Mesenteric fat pad (tissue), 1 donor: ENCODE results near the gene RNF150. TPM values are rescaled to one million over a fixed set of nuclear protein-coding genes. Genes with fewer than 3 reads are reported as not detected.
"Not testable (repeated sequence)": the region's sequence is repeated elsewhere in the genome, so short reads cannot be mapped to it uniquely, and the experiment has no call there.

Source experiments
- DNase-seq: peaks from one replicate; pipeline ENCODE4 v3.0.0-alpha.2; 2020; ENCODE audit warnings: low spot score
- long read RNA-seq: library from polyadenylated mRNA; unstranded; transcript quantifications from one replicate; pipeline ENCODE4 v2.0.0, GENCODE V29; 2020
- total RNA-seq: library from RNA; stranded (reverse); fragmentation: NEBNext Ultra II Directional; extraction: Animal tissue kit (Norgen Biotek cat#: 25700); gene quantifications from one replicate; pipeline ENCODE4 v1.2.1, GENCODE V29; 2021
- donor health status: DM: yes; HTN: yes; CAD: no.

RNF150 gene
- total RNA-seq = 17.4 TPM
- long read RNA-seq, partial matches to known transcripts = 0 of 9 reads
- long read RNA-seq, other reads (novel, unspliced or antisense) = 9 of 9 reads

GRCh38 chr4:141133146-141133998 is at the start of gene RNF150:
TSS of gene RNF150 (minus strand) at chr4:141133469.
- DNase-seq = peak; percentile 90

GRCh38 chr4:141180991-141181761 is 47.9 kb upstream of the RNF150 start:
- no peak for DNase-seq

GRCh38 chr4:141179474-141180373 is 46.5 kb upstream of the RNF150 start:
- no peak for DNase-seq

- DNase-seq = no peak
Observed at GRCh38 chr4:141177171-141177570, 43.9 kb upstream of the RNF150 start.

GRCh38 chr4:141174457-141174856 is 41.2 kb upstream of the RNF150 start:
- DNase-seq = no peak

GRCh38 chr4:141170671-141171070 is 37.4 kb upstream of the RNF150 start:
- DNase-seq = no peak

- DNase-seq = no peak
Observed at GRCh38 chr4:141169391-141169790, 36.1 kb upstream of the RNF150 start.

GRCh38 chr4:141165001-141165400 is 31.7 kb upstream of the RNF150 start:
- DNase-seq = not testable (repeated sequence)

GRCh38 chr4:141159027-141159426 is 25.8 kb upstream of the RNF150 start:
- DNase-seq = no peak

GRCh38 chr4:141158219-141158618 is 24.9 kb upstream of the RNF150 start:
- DNase-seq = no peak

- no peak for DNase-seq
Observed at GRCh38 chr4:141155586-141155985, 22.3 kb upstream of the RNF150 start.

- DNase-seq = no peak
Observed at GRCh38 chr4:141154725-141155124, 21.5 kb upstream of the RNF150 start.

GRCh38 chr4:141153751-141154510 is 20.7 kb upstream of the RNF150 start:
- DNase-seq = no peak

- DNase-seq = no peak
Observed at GRCh38 chr4:141144207-141144606, 10.9 kb upstream of the RNF150 start.

GRCh38 chr4:141142423-141142822 is 9.2 kb upstream of the RNF150 start:
- no peak for DNase-seq

- DNase-seq = no peak
Observed at GRCh38 chr4:141140391-141141200, 7.3 kb upstream of the RNF150 start.

GRCh38 chr4:141133999-141134995 is 1.0 kb upstream of the RNF150 start:
- no peak for DNase-seq

GRCh38 chr4:141132709-141133145 is 542 bp downstream of the RNF150 start:
- DNase-seq = no peak
